OCI-LY3 (cell line): Measurements from ENCODE around the gene ATRN.

ENCODE experiments used
- CTCF ChIP-seq: fragments of 200-600, 300-600 bp; sonication (generic); IDR thresholded peaks from 2 replicates; pipeline ENCODE4 v1.5.1; 2014; ENCODE audit warnings: antibody characterized with exemption, low read length, low read depth
- EZH2phosphoT487 ChIP-seq: fragments of 200-600 bp; shearing (Covaris generic); IDR thresholded peaks from 2 replicates; pipeline ENCODE4 v1.6.1; 2018; ENCODE audit warnings: antibody characterized with exemption, mixed run types, low read depth

- TF ChIP-seq CTCF: no peak
- TF ChIP-seq EZH2phosphoT487: no peak
These were observed 175.8 kb downstream of the ATRN start for GRCh38 chr20:3646651-3647050.
